Esophagus (tissue), 2 donors: ENCODE results near the gene RBBP6. TPM values are rescaled to one million over a fixed set of nuclear protein-coding genes. Genes with fewer than 3 reads are reported as not detected.

Experiments
- H3K27ac ChIP-seq, 2 donors: one replicate each; pipeline ENCODE4 v1.5.1; 2013; ENCODE audit warnings: low read depth in 2 of 2, mild to moderate bottlenecking in 2 of 2, inconsistent platforms in 1 of 2, low read length in 1 of 2, moderate library complexity in 1 of 2
- H3K27me3 ChIP-seq, 2 donors: one replicate each; pipeline ENCODE4 v1.6.1; 2013; ENCODE audit warnings: low read length in 2 of 2, control low read depth in 1 of 2, mild to moderate bottlenecking in 1 of 2; ENCODE audit not compliant: insufficient read depth in 2 of 2, control insufficient read depth in 1 of 2
- H3K36me3 ChIP-seq, 2 donors: one replicate each; pipeline ENCODE4 v1.6.1; 2013; ENCODE audit warnings: low read length in 1 of 2; ENCODE audit not compliant: control insufficient read depth in 2 of 2, insufficient read depth in 2 of 2
- H3K4me1 ChIP-seq, 2 donors: one replicate each; pipeline ENCODE4 v1.6.1; 2013; ENCODE audit warnings: low read length in 1 of 2; ENCODE audit not compliant: control insufficient read depth in 2 of 2, insufficient read depth in 2 of 2
- H3K4me3 ChIP-seq, 2 donors: one replicate each; pipeline ENCODE4 v1.5.1; 2013; ENCODE audit warnings: low read length in 2 of 2, mild to moderate bottlenecking in 2 of 2, low read depth in 1 of 2, moderate library complexity in 1 of 2
- H3K9me3 ChIP-seq, 2 donors: one replicate each; pipeline ENCODE4 v1.6.1; 2013; ENCODE audit warnings: mild to moderate bottlenecking in 2 of 2, low read depth in 1 of 2, low read length in 1 of 2, moderate library complexity in 1 of 2; ENCODE audit not compliant: control insufficient read depth in 2 of 2, insufficient read depth in 1 of 2
- WGBS, 2 donors: extraction: QIAGEN DNeasy Blood & Tissue Kit; methylation state at CpG; one replicate each; pipeline ENCODE4 v1.1.7; 2013; 5-methylcytosine and 5-hydroxymethylcytosine counted together
- polyA plus RNA-seq, 2 donors: library from polyadenylated mRNA; stranded (reverse); fragments of 200-250 nt; gene quantifications; one replicate each; pipeline ENCODE4 v1.2.3, GENCODE V29; 2013
- donor health status: healthy with polysubstance abuse.
- donor health status: Bipolar disorder and iron deficiency.

Gene RBBP6
- polyA plus RNA-seq, 2 donors: 20.1 to 27.9 TPM

DNA sequence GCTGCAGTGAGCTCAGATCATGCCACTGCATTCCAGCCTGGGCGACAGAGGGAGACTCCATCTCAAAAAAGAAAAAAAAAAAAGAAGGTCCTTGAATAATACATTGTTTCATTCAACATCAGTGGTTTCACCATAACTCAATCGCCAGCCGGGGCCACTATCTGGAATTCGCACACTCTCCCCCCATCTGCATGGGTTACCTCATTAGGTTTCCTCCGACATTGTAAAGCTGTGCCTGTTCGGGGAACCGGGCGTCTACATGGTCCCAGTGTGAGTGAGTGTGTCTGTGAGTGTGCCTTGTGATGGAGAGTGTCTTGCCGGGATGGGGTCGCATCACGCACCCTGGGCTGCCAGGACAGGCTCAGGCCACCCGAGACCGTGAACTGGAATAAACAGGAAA is 16.6 kb upstream of the RBBP6 start:
- Histone ChIP-seq H3K27me3 (no peaks in the 10 kb centered on the region), H3K9me3 (no peaks in the 10 kb centered on the region)
- 92 to 95% methylated on average over 13 of the region's 13 CpGs for WGBS, 2 donors

DNA sequence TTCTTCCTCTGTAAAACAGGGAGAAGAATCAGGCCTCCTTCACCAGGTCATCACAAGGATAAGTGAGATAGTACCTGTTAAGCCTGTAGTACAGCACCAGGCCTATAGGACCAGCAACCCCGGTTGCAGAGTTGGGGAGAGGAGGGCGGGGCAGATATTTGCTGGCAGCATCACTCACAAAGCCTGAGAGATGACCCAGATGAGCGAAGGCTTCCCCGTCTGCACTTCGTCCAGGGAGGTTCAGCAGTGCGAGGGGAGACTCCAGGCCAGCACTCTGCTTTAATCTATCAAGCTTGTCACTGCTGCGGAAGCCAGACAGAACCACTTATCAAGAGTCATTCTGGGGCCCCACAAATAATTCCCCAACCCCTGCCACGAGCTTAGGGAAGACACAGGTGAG is 15.8 kb upstream of the RBBP6 start:
- WGBS, 2 donors: 57 to 63% methylated on average over 8 of the region's 8 CpGs
- no peak overlapping the region for H3K27ac ChIP-seq
- no peak overlapping the region for H3K4me3 ChIP-seq
- no peaks in the 10 kb centered on the region for H3K4me1 ChIP-seq
- H3K27me3 ChIP-seq: no peaks in the 10 kb centered on the region
- H3K36me3 ChIP-seq: no peaks in the 10 kb centered on the region
- H3K9me3 ChIP-seq: no peaks in the 10 kb centered on the region

More for the DNA sequence above, 16.6 kb upstream of the RBBP6 start:
- no peak overlapping the region for H3K27ac ChIP-seq
- H3K36me3 ChIP-seq: no peaks in the 10 kb centered on the region
- H3K4me3 ChIP-seq: no peak overlapping the region
- H3K4me1 ChIP-seq: no peaks in the 10 kb centered on the region

- WGBS, 2 donors: 66 to 77% methylated on average over 4 of the region's 4 CpGs
- Histone ChIP-seq H3K27ac (no peak overlapping the region), H3K4me3 (no peak overlapping the region)
These were observed 14.3 kb upstream of the RBBP6 start for GRCh38 chr16:24524855-24525677.

GRCh38 chr16:24525970-24526559 is 13.3 kb upstream of the RBBP6 start:
- no peaks in the 10 kb centered on the region for H3K36me3 ChIP-seq
- H3K9me3 ChIP-seq: no peaks in the 10 kb centered on the region
- whole genome bisulfite sequencing, 2 donors: 43 to 50% methylated on average over 7 of the region's 7 CpGs
- no peaks in the 10 kb centered on the region for H3K27me3 ChIP-seq
- no peaks in the 10 kb centered on the region for H3K4me1 ChIP-seq
- no peak overlapping the region for H3K4me3 ChIP-seq
- no peak overlapping the region for H3K27ac ChIP-seq

More at GRCh38 chr16:24524855-24525677, 14.3 kb upstream of the RBBP6 start:
- no peaks in the 10 kb centered on the region for H3K27me3 ChIP-seq
- no peaks in the 10 kb centered on the region for H3K4me1 ChIP-seq
- H3K36me3 ChIP-seq: no peaks in the 10 kb centered on the region
- H3K9me3 ChIP-seq: no peaks in the 10 kb centered on the region

- no peaks in the 10 kb centered on the region for H3K27me3 ChIP-seq
- no peaks in the 10 kb centered on the region for H3K9me3 ChIP-seq
- H3K36me3 ChIP-seq: no peaks in the 10 kb centered on the region
- H3K4me3 ChIP-seq: no peak overlapping the region
- no peak overlapping the region for H3K27ac ChIP-seq
- H3K4me1 ChIP-seq: no peaks in the 10 kb centered on the region
- 74 to 75% methylated on average over 9 of the region's 9 CpGs for WGBS, 2 donors
These were observed 12.5 kb upstream of the RBBP6 start for GRCh38 chr16:24526701-24527495.

DNA sequence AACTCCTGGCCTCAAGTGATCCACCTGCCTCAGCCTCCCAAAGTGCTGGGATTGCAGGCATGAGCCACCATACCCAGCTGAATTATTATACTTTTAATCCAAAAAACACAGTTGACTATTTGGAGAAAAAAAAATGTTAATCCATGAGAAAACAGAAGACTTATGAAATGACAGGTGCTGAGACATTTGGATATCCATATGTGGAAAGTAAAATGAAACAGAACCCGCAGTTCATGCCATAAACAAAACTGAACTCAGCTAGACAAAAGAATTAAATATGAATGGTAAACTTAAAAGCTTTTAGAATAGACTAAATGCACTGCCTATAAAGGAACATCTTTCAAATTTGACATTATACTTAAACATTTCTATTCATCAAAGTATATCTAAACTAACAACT is 8.2 kb upstream of the RBBP6 start:
- 55 to 67% methylated on average over 1 of the region's 1 CpG for WGBS, 2 donors

DNA sequence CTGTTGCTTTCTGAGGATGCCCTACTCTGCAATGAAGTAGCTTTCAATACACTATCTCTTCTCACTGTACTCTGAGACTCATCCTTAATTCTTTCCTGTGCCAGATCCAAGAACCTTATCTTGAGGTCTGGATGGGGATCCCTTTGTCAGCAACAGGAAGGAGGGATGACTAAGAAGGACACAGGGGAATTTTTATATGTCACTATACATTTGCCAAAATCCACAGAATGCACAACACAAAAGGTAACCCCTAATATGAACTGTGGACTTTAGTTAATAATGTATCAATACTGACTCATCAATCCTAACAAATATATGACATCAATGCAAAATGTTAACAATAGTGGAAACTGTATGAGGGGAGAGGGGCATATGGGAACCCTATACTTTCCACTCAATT is 4.7 kb upstream of the RBBP6 start:
- H3K36me3 ChIP-seq: no peaks in the 10 kb centered on the region
- H3K27me3 ChIP-seq: no peaks in the 10 kb centered on the region
- no peaks in the 10 kb centered on the region for H3K9me3 ChIP-seq
- no peak overlapping the region for H3K4me3 ChIP-seq
- peaks cover 0 to 4% of the 10 kb centered on the region in 2 donors for H3K4me1 ChIP-seq
- no peak overlapping the region for H3K27ac ChIP-seq

More for the DNA sequence above, 8.2 kb upstream of the RBBP6 start:
- H3K27me3 ChIP-seq: no peaks in the 10 kb centered on the region
- no peak overlapping the region for H3K27ac ChIP-seq
- no peaks in the 10 kb centered on the region for H3K36me3 ChIP-seq
- H3K9me3 ChIP-seq: no peaks in the 10 kb centered on the region
- no peak overlapping the region for H3K4me3 ChIP-seq
- no peaks in the 10 kb centered on the region for H3K4me1 ChIP-seq

DNA sequence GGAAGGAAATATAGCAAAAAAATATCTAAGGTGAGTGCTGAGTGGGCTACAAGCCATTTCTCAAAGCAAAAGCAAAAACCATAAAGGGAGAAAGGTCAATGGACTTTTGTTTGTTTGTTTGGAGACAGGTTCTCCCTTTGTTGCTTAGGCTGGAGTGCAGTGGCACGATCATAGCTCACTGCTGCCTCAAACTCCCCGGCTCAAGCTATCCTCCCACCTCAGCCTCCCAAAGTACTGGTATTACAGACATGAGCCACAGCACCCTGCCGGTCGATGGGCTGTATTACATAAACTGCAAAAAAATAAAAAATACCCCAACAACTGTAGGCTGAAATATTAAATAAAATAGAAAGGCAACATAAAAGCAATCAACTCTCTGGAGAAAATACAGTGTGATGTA is 3.5 kb upstream of the RBBP6 start:
- H3K36me3 ChIP-seq: no peaks in the 10 kb centered on the region
- no peaks in the 10 kb centered on the region for H3K27me3 ChIP-seq
- no peak overlapping the region for H3K27ac ChIP-seq
- H3K9me3 ChIP-seq: no peaks in the 10 kb centered on the region
- no peak overlapping the region for H3K4me3 ChIP-seq
- WGBS, 2 donors: 75 to 81% methylated on average over 4 of the region's 4 CpGs
- H3K4me1 ChIP-seq: peaks cover 0 to 4% of the 10 kb centered on the region in 2 donors

DNA sequence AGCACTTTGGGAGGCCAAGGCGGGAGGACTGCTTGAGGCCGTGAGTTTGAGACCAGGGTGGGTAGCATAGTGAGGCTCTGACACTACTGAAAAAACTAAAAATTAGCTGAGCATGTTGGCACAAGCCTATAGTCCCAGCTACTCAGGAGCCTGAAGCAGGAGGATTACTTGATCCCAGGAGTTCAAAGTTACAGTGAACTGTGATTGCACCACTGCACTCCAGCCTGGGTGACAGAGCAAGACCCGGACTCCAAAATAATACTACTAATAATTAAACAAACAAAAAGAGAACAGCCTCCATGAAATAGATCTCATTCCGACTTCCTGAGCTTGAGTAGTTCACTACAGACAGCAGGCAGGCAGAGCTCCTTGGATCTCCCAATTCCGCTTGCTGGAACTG is 2.7 kb upstream of the RBBP6 start:
- no peaks in the 10 kb centered on the region for H3K9me3 ChIP-seq
- H3K4me3 ChIP-seq: no peak overlapping the region
- 84 to 85% methylated on average over 5 of the region's 5 CpGs for WGBS, 2 donors
- no peak overlapping the region for H3K27ac ChIP-seq
- peaks cover 0 to 4% of the 10 kb centered on the region in 2 donors for H3K4me1 ChIP-seq
- no peaks in the 10 kb centered on the region for H3K36me3 ChIP-seq
- no peaks in the 10 kb centered on the region for H3K27me3 ChIP-seq
